NCI-H774 (cell line): ENCODE results near the gene SPON1.
A peak's percentile ranks its signal among the peaks of the same experiment; 100 is the strongest.
"Not testable (repeated sequence)": the region's sequence is repeated elsewhere in the genome, so short reads cannot be mapped to it uniquely, and the experiment has no call there.

Experiments used
- DNase-seq: peaks from one replicate; lab custom pipeline; 2025; lab: John Stamatoyannopoulos, UW

SPON1 gene

DNA sequence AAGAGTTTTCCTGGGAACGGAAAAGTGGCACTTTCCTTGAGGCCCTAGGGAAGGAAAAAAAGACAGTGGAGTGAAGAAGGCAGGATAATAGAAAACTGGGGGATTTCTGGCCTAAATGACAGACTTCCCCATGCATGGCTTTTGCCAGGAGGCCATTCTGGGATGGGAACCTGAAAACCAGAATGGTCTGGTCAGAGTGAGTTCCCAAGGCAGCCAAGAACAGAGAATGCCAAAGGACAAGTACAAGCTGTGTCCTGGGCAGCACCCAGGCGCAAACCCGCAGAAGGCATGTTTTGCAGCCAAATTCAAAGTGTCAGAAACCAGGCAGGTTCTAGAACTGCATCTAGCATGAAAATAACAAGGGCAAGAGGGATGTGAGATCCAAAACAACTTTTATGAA is 162.4 kb downstream of the SPON1 start:
- no peak for DNase-seq

- no peak for DNase-seq
Observed at GRCh38 chr11:14125529-14125928, 163.0 kb downstream of the SPON1 start.

- DNase-seq = no peak
Observed at GRCh38 chr11:14127679-14128078, 165.2 kb downstream of the SPON1 start.

DNA sequence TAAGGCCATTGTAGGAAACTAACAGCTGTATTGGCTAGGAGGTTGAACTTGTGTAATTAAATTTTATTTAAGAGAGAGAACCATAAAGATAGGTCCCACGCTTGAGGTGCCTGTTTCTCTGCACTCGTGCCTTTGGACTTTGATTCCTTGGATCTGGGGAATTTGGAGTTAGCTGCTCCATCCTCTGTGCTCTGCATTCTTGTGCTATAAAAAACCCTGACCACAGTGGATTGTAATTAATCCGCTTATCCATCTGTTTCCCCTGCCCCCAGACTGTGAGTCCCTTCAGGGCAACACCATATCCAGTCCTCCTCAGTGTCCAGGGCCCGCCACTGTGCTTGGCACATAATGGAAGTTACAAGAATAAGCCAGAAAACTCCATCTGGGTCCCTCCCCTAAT is 169.8 kb downstream of the SPON1 start:
- no peak for DNase-seq

DNA sequence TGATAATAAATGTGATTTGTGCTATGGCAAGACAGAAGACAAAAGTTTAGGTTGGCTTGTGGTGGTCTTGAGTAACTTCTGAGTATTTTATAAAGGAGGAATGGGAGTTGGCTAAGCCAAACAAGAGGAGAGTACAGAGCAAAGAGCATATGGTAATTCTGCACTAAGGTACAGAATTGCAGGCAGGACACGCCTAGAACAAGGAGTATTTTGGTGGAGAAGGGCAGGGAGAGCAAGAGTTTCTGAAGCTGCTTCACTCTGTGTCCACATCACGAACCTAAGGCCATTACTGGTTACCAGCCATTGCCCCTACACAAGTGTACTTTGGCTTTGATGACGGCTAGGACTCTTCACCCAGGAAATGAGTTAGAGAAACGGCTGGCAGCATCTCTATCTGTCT is 170.9 kb downstream of the SPON1 start:
- DNase-seq = no peak

- DNase-seq = no peak
Observed at GRCh38 chr11:14136561-14136960, 174.0 kb downstream of the SPON1 start.

- DNase-seq = no peak
Observed at GRCh38 chr11:14137284-14137683, 174.8 kb downstream of the SPON1 start.

GRCh38 chr11:14140991-14141390 is 178.5 kb downstream of the SPON1 start:
- no peak for DNase-seq

- DNase-seq = no peak
Observed at GRCh38 chr11:14141676-14142075, 179.2 kb downstream of the SPON1 start.

GRCh38 chr11:14144934-14145333 is 182.4 kb downstream of the SPON1 start:
- DNase-seq = no peak

DNA sequence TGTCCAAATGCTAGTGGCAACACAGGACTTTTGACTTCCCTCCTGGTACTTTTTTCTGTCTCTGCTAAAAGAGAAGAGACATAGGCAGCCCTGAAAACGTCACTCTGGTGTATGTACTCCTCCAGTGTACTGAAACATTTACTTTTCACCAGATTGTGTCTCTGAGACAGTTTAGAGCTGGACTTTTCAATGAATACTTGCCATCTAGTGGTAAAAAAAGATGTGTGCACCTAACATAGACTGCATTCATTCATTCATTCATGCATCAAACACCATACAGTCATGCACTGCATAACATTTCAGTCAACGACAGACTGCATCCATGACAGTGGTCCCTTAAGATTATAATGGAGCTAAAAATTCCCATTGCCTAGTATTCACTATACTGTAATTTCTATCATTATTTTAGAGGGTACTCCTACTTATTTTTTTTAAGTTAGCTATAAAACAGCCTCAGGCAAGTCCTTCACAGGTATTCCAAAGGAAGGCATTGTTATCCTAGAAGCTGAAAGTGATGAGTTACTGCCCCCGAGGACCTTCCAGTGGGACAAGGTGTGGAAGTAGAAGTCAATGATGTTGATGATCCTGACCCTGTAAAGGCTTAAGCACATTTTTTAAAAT is 186.2 kb downstream of the SPON1 start:
- peak; percentile 33 for DNase-seq

- DNase-seq = no peak
Observed at GRCh38 chr11:14149683-14150082, 187.2 kb downstream of the SPON1 start.

DNA sequence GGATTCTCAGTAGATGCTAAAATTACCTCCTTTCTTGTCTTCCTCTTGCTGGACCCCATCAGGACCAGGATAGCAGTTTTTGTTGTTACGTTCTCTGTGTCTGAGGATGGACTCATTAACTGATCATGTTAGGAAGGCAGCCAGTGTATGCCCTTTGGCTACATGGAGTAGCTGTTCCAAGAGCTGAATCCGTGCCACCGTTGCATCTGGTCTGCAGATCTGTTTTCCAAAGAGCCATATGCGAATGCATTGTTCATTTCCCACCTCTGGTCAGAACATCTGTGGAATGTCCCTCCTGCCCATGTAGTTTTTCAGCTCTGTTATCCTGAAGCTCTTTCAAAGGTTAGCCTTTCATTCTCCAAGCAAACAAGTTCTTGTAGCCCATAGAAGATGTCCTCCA is 188.4 kb downstream of the SPON1 start:
- no peak for DNase-seq

DNA sequence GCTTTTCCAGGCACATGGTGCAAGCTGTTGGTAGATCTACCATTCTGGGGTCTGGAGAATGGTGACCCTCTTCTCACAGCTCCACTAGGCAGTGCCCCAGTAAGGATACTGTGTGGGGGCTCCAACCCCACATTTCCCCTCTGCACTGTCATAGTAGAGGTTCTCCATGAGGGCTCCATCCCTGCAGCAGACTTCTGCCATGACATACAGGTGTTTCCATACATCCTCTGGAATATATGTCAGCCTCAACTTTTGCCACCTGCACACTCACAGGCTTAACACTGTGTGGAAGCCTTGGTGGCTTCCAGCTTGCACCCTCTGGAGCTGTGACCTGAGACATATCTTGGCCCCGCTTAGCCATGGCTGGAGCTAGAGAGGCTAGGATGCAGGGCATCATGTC is 191.6 kb downstream of the SPON1 start:
- not testable (repeated sequence) for DNase-seq

DNA sequence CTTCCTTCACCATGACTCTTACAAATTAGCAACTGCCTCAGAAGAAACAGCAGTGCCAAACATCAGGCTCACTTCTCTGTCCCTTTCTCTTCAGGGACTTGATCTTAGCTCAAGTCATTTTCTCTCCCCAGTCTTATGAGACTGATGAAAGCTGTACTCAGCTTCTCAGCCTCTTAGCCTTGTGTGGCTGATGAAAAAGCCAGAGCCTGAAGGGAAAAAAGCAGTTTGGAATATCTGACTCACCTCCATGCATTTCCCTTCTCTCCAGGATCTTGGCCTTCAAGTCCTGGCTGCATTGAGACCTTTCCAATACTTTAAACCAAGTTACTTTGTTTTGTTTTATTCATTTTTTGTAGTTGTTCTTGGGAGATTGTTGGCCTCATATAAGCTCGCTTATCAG is 195.9 kb downstream of the SPON1 start:
- DNase-seq = no peak

DNA sequence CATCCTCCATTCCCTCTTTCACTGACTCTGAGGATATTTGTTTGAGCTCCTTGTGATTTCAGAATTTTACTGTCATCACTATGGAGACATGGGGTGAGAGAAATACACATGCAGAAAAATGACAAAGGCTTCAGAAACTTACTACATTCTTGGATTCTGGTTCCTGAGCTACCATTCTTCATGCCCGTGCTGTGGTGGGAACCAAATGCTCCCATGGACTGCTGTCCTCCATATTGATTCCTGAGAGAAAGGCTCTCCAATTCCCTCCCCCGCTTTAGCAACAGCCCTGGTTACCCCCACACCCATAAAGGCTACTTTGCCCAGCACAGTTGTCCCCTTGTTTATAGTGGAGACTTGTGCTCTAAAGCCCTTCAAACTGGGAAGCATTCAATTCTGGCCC is 201.1 kb downstream of the SPON1 start:
- no peak for DNase-seq

GRCh38 chr11:14173679-14174078 is 211.2 kb downstream of the SPON1 start:
- DNase-seq = not testable (repeated sequence)

GRCh38 chr11:14179116-14179820 is 216.7 kb downstream of the SPON1 start:
- DNase-seq = peak; percentile 4

DNA sequence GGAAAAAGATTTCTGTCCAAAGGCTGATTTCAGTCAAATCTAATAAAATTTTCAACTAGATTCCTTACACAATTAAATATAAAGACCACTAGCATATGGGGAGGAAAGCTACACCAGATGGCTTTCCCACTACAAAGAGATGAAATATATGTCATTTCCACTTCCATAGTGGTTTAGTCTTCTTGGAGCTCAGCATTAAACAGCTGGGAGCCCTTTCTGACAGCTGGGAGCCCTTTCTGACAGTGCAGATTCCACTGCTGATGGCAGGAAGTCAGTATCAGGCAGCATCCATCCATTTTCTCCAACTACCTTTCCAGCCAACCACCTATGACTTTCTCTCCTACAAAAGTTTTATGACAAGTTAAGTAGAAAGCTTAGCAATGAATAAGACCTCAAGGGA is 218.6 kb downstream of the SPON1 start:
- no peak for DNase-seq

- DNase-seq = no peak
Observed at GRCh38 chr11:14182833-14183364, 220.4 kb downstream of the SPON1 start.

DNA sequence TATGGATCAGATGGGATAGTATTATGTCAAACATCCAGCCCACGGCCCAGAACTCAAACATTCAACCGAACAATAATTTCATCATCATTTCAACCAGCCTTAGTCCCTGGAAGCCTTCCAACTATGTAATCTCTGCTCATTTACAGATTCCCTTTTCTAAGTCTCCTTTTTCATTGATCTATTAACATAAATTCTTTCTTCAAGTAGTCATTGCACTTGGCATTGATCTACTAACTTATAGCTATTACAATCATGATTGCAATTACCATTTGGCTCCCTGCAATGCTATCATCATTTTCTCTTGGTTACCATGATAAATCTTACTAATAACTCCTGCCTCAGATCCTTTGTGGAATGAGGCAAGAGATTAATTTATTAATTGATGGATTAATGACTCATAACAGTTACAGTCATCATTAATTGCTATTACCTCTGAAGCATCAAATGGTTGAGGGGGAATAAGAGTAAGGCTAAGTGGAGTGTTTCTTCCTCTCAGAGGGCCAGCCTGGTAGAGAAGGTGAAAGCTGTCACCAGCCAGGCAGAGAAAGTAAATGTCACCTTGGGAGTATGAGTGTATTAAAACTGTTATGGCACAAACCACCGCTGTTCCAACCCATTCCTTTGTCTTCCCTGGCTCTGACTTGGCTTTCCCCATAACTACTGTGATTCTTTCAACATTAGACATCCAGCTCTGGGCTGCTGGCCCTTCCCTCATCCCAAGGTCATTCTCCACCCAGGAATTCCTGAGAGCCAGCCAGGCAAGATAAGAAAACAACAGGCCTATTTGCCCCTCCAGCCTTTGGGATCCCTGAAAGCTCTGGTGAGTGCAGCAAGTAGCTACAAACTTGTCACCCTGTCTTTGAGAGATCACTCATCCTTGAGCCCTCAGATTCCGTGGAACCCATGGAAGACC is 221.8 kb downstream of the SPON1 start:
- DNase-seq = no peak

GRCh38 chr11:14185461-14185860 is 222.9 kb downstream of the SPON1 start:
- DNase-seq = no peak
